ENCODE results near the gene TDRD7.

DNA sequence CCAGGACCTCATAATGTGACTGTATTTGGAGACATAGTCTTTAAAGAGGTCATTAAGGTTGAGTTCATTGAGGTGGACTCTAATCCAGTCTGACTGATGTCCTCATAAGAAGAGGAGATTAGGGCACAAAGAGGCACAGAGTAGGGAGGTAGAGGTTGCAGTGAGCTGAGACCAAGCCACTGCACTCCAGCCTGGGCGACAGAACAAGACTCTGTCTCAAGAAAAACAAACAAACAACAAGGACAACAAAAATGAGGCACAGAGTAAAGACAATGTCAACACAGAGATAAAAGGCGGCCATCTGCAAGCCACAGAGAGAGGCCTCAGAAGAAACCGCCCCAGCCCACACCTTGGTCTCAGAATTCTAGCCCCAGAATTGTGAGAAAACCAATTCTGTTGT is 17.0 kb upstream of the TDRD7 start:
- no peak for TF ChIP-seq CTCF (IDR thresholded peaks at IDR 0.05; ENCODE audit: insufficient read depth, low read length)
- TF ChIP-seq POLR2AphosphoS5 (IDR thresholded peaks at IDR 0.05; ENCODE audit: low read depth): no peak
- no peak for TF ChIP-seq GABPA (IDR thresholded peaks at IDR 0.05; ENCODE audit: low read depth)
- TF ChIP-seq, protein P1, sequence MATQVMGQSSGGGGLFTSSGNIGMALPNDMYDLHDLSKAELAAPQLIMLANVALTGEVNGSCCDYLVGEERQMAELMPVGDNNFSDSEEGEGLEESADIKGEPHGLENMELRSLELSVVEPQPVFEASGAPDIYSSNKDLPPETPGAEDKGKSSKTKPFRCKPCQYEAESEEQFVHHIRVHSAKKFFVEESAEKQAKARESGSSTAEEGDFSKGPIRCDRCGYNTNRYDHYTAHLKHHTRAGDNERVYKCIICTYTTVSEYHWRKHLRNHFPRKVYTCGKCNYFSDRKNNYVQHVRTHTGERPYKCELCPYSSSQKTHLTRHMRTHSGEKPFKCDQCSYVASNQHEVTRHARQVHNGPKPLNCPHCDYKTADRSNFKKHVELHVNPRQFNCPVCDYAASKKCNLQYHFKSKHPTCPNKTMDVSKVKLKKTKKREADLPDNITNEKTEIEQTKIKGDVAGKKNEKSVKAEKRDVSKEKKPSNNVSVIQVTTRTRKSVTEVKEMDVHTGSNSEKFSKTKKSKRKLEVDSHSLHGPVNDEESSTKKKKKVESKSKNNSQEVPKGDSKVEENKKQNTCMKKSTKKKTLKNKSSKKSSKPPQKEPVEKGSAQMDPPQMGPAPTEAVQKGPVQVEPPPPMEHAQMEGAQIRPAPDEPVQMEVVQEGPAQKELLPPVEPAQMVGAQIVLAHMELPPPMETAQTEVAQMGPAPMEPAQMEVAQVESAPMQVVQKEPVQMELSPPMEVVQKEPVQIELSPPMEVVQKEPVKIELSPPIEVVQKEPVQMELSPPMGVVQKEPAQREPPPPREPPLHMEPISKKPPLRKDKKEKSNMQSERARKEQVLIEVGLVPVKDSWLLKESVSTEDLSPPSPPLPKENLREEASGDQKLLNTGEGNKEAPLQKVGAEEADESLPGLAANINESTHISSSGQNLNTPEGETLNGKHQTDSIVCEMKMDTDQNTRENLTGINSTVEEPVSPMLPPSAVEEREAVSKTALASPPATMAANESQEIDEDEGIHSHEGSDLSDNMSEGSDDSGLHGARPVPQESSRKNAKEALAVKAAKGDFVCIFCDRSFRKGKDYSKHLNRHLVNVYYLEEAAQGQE (IDR thresholded peaks at IDR 0.05; ENCODE audit: insufficient replicate concordance, low read depth): no peak

Measured in HL-60 (cell line).